HG03095 (cell line): Measurements from ENCODE around the gene ZNHIT2.

Source experiments
- ATAC-seq: cut with Tn5 transposase; IDR thresholded peaks from one replicate; pipeline ENCODE4 v1.9.1; 2021; ENCODE audit warnings: moderate library complexity; ENCODE audit not compliant: unreplicated experiment

ZNHIT2 gene

DNA sequence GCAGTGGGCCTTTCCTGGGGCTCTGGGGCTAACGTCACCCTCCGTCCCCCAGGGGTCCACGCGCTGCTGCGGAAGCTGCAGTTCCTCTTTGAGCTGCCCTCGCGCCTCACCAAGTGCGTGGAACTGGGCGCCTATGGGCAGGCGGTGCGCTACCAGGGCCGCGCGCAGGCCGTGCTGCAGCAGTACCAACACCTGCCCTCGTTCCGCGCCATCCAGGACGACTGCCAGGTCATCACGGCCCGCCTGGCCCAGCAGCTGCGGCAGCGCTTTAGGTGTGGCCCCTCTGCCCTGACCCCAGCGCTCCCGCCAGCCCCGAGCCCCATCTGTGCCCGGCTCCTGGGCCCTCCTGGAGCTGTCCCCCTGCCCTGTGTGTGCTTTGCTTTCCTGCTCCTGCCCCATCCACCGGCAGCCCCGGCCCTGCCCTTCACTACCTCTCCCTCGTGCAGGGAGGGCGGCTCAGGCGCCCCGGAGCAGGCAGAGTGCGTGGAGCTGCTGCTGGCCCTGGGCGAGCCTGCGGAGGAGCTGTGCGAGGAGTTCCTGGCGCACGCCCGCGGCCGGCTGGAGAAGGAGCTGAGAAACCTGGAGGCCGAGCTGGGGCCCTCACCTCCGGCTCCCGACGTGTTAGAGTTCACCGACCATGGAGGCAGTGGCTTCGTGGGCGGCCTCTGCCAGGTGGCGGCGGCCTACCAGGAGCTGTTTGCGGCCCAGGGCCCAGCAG, 9.6 kb downstream of the ZNHIT2 start:
- no peak for ATAC-seq

- no peak for ATAC-seq
These were observed 10.4 kb downstream of the ZNHIT2 start for GRCh38 chr11:65107078-65107477.

- ATAC-seq = no peak
These were observed 12.9 kb downstream of the ZNHIT2 start for GRCh38 chr11:65104628-65105027.

- ATAC-seq = no peak
These were observed 14.0 kb downstream of the ZNHIT2 start for GRCh38 chr11:65103476-65103875.

GRCh38 chr11:65102142-65103095, 15.1 kb downstream of the ZNHIT2 start:
- ATAC-seq = no peak

- no peak for ATAC-seq
These were observed 16.7 kb downstream of the ZNHIT2 start for GRCh38 chr11:65100674-65101350.

DNA sequence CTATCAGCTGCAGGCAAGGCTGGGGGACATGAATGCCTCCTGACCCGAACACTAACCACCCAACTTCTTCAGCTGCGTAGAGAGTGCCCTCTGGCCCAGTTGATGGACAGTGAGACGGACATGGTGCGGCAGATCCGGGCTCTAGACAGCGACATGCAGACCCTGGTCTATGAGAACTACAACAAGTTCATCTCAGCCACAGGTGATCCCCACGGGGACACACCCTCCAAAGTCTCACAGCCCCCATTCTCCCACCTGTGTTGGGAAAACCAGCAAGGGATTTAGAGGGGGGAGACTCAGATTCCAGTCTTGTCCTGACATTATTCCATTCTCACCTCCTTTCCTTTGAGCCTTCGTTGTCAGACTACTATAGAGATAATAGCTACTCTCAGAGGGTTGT, 20.6 kb downstream of the ZNHIT2 start:
- ATAC-seq = no peak

- peak; percentile 82 for ATAC-seq
These were observed 21.3 kb downstream of the ZNHIT2 start, which contains the start of gene VPS51 for GRCh38 chr11:65095974-65096806. Gene VPS51, plus strand, starts transcription at chr11:65096214. Its CDS starts 37 bp downstream, at chr11:65096251.

DNA sequence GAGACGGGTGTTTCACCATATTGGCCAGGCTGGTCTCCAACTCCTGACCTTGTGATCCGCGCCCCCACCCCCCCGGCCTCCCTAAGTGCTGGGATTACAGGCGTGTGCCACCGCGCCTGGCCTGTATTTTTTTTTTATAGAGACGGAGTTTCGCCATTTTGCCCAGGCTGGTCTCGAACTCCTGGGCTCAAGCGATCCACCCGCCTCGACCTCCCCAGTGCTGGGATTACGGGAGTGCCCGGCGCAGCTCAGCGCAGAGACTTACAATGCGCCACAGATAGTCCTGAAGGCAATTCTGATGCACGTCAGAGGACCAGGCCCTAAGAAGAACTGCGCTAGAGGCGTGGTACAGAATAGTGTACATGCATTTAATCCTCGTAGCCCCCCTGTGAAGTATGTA, 22.1 kb downstream of the ZNHIT2 start:
- ATAC-seq = no peak

DNA sequence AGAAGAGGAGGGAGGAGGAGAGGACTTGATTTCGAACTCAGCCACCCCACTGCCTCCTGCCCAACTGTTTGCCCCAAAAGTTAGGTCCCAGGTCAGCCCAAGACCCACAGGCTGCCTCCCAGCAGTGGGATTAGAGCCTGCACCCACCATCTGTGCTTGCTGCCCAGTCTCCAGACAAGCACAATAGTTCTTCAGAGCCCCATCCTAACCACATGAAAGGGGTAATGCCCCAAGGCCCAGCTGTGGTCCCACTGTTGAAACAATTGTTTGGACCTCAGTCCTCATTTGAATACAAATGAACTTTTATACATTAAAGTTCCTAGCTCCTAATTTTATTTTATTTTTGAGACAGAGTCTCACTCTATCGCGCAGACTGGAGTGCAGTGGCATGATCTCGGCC, 26.9 kb downstream of the ZNHIT2 start:
- no peak for ATAC-seq

GRCh38 chr11:65089621-65090020, 27.9 kb downstream of the ZNHIT2 start:
- no peak for ATAC-seq

DNA sequence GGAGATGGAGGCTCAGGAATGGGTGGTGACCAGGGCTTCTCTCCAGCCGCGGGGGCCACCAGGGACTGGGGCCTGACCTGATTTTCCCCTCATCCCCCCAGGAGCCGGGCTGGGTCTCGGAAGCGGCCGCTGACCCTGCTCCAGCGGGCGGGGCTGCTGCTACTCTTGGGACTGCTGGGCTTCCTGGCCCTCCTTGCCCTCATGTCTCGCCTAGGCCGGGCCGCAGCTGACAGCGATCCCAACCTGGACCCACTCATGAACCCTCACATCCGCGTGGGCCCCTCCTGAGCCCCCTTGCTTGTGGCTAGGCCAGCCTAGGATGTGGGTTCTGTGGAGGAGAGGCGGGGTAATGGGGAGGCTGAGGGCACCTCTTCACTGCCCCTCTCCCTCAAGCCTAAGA, 29.7 kb downstream of the ZNHIT2 start:
- no peak for ATAC-seq

- ATAC-seq = no peak
These were observed 30.3 kb downstream of the ZNHIT2 start for GRCh38 chr11:65087216-65087615.

DNA sequence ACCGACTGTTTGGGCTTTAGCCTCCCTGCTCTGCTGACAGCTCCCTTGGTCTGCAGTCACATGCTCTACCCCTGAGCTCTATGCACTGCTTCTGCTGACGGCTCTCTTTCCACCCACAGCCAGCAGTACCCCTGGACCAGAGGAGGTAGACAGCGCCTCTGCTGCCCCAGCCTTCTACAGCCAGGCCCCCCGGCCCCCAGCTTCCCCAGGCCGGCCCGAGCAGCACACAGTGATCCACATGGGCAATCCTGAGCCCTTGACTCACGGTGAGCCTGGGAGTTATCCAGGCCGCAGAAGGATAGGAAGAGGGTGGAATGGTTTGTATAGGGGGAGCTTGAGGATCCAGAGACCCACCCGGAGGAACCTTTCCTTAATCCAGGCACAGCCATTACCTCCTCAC, 30.7 kb downstream of the ZNHIT2 start:
- ATAC-seq = no peak

DNA sequence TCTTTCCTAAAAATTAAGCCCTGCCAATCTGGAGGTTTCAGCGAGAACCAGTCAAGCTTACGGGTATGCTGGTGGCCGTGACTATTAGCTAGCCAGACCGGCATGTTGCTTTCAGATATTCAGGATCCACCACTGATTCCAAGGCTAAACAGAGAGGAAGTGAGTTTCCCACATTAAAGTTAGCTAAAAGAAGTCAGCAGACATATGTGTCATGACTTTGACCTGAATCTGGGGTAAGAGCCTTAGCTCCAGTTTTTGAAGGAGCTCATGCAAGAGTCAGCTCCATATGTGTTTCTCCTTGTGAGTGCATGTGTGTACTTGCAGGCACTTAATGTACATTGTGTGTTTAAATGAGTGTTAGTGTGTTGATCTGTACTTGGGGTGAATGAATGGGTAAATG, 32.1 kb downstream of the ZNHIT2 start:
- no peak for ATAC-seq

DNA sequence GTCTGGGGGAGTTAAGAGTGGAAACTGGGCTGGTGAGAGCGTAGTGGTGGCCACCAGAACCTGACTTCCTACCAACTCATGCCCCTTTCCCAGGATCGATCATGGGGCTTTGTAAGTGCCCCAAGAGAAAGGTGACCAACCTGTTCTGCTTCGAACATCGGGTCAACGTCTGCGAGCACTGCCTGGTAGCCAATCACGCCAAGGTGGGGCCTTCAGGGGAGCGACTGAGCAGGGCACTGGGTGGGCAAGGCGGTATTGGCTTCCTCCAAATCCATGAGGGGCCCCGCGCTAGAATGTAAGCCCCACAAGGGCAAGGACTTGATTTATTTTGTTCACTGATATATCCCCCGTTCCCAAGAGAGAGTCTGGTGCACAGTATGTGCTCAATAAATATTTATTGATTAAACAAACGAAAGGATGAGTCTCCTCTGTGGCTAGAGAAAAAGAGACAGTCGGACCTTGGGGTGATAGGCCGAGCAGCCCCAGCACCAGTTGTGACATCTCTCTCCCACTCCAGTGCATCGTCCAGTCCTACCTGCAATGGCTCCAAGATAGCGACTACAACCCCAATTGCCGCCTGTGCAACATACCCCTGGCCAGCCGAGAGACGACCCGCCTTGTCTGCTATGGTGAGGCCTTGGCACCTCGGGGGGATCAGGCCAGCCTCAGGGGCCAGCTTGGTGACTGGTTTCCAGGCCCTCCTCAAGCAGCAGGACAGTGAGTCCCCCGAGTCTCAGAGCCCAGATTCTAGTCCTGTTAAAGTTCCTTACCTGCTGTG, 32.7 kb downstream of the ZNHIT2 start:
- ATAC-seq = no peak

GRCh38 chr11:65083834-65084597, 33.5 kb downstream of the ZNHIT2 start, which contains the start of the genes CDCA5 and ZFPL1:
Gene CDCA5, minus strand, starts transcription at chr11:65084040. Its CDS starts 62 bp downstream, at chr11:65083978.
Gene ZFPL1, plus strand, starts transcription at chr11:65084222. Its CDS starts 477 bp downstream, at chr11:65084699.
- ATAC-seq = no peak

GRCh38 chr11:65083134-65083833, 34.2 kb downstream of the ZNHIT2 start:
- no peak for ATAC-seq
